ENCODE data around the gene ORM2. TPM values are rescaled to one million over a fixed set of nuclear protein-coding genes. Genes with fewer than 3 reads are reported as not detected.

Gene ORM2
- total RNA-seq, 1 experiment from 2014 or later = not detected

DNA sequence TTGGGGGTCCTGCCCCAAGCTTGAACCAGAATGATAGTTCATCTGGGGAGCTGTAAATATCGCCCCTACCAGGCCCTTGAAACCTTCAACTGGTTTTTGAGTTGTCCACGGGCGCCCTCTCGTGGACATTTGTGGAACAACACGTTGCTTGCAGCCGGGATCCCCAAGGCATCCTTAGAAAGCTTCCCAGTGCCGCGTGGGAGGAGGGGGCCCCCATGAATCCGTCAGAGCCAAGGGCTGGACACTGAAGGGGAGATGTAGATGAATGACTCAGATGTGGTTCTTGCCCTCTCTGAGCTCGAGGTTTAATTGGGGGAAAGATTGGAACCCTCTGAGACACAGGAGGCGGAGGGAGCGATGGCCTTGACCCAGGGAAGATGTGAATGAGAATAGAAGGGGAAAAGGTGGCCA, 38.6 kb upstream of the ORM2 start:
- DNase-seq (ENCODE audit: low spot score) = peak; percentile 84
- in situ Hi-C loops (cut with HindIII; ENCODE audit: low sequenced_read_pairs) = no loop called here

- in situ Hi-C loops (cut with HindIII; ENCODE audit: low sequenced_read_pairs) = no loop called here
- DNase-seq (ENCODE audit: low spot score) = no peak
Observed at GRCh38 chr9:114291886-114292590, 37.6 kb upstream of the ORM2 start.

DNA sequence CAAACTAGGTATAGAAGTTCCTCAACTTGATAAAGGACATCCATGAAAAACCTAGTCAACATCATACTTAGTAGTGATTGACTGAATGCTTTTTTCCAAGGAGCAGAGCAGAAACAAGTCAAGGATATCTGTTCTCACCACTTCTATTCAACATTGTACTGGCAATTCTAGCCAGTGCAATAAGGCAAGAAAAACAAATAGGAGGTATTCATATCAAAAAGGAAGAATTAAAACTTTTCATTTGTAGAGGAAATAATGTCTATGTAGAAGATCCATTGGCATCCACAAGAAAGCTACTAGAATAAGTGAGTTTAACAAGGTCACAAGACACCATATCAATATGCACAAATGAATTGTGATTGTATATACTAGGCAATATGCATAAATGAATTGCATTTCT, 35.0 kb upstream of the ORM2 start:
- DNase-seq (ENCODE audit: low spot score) = no peak
- in situ Hi-C loops (cut with HindIII; ENCODE audit: low sequenced_read_pairs) = no loop called here

DNA sequence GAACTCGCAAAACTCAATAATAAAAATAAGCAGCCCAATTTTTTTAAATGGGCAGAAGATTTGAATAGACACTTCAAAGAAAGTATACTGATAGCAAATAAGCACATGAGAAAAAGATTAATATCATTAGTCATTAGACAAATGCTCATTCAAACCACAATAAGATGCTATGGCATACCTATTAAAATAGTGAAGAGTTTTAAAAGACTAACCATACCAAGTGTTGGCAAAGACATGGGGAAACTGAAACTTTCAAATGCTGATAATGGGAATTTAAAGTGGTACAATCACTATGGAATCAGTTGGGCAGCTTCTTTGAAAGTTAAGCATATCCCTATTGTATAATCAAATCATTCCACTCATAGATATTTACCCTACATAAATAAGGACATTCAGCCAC, 33.3 kb upstream of the ORM2 start:
- in situ Hi-C loops (cut with HindIII; ENCODE audit: low sequenced_read_pairs) = no loop called here
- DNase-seq (ENCODE audit: low spot score) = no peak

DNA sequence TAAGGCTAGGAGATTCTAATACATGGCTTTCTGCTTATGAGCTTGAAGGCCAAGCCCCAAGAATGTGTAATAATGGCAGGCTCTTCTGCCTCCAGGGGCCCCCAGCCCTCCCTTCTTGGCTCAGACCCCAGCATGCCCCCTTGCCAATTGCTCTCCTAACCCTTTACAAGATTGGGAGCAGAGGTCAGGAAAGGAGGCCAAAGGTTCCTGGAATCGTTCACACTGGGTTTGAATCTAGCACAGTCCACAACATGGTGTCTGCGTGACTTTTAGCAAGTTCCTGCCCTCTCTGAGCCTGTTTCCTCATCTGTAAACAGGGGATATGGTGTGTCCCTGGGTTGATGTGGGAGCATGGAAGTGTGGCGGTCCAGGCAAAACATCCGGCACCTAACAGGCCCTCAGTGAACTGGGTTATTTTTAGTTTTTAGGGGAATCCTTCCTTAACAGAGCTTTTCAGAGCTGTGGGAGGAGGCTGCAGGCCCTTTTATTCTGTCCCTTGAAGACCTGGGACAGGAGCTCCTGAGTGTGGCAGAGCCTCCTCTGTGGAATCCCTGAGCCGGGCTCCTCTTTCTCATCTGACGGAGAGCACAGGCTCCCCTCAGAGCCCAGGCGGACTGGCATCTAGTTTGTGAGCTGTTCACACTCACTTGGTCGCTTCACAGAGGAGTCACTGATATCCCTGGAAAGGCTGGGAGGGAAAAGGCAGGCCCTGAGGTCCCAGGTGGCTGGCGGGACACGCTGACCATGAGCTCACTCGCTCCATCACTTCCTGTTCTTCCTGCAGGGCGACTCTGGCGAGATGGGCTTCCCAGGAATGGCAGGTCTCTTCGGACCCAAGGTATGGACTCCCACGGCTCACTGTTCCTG, 30.1 kb upstream of the ORM2 start:
- in situ Hi-C loops (cut with HindIII; ENCODE audit: low sequenced_read_pairs) = no loop called here
- no peak for DNase-seq (ENCODE audit: low spot score)

DNA sequence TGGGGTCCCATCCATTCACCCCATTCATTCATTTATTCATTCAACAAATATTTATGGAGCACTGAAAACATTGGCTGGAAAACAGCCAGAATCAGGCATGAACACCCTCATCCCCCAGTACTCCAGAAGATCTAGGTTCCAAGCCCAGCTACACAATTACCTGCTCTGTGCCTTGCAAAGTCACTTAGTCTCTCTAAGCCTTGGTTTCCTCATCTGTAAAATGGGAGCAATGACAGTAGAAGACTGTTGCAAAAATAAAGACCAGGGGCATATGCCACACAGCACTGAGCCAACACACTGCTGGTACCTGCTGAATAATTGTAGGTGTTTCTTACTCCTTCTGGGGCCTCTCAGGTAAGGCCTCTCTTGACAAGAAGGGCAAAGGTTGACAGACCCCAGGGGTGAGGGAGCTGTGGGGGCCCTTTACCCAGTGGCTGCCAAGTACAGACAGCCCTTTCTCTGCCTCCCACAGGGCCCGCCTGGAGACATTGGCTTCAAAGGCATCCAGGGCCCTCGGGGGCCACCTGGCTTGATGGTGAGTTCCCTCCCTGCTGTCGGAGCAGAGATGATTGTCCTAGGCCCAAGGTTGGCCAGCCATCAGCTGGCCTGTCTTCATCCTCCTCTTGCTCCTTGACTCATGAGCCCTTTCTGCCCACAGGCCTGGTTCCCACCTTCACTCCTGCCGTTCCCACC, 29.4 kb upstream of the ORM2 start:
- DNase-seq (ENCODE audit: low spot score) = no peak
- in situ Hi-C loops (cut with HindIII; ENCODE audit: low sequenced_read_pairs) = no loop called here

GRCh38 chr9:114300846-114301797, 28.5 kb upstream of the ORM2 start:
- in situ Hi-C loops (cut with HindIII; ENCODE audit: low sequenced_read_pairs) = no loop called here
- no peak for DNase-seq (ENCODE audit: low spot score)

DNA sequence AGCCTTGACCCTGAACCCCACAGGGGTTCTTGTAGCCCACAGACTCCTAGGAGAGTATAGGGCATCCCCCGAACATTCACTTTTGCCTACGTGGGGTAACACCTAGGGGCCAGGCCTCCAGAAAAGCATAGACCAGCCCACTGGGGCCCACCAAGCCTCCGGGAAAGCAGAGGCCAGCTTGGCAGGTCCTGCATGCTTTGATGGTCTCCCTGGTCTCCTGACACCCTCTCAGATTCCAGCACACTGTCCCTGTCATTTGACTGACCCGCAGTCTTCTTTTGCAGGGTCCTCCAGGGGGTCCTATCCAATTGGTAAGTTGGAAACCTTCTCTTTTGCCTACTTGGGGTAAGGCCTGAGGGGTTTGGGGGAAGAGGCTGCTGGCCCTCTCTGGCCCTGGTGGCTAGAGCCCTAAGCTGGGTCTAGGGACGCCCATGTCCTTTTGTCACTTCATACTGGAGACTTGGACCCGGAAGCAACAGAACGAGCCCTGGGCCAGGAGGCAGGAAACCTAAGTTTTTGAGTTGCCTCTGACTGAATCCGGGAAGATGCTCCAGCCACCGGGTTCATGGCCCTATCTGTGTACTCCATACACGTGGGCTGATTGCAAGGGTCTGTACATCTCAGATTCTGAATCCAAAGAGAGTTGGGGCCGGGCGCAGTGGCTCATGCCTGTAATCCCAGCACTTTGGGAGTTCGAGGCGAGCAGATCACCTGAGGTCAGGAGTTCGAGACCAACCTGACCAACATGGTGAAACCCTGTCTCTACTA, 27.7 kb upstream of the ORM2 start:
- in situ Hi-C loops (cut with HindIII; ENCODE audit: low sequenced_read_pairs) = no loop called here
- no peak for DNase-seq (ENCODE audit: low spot score)

DNA sequence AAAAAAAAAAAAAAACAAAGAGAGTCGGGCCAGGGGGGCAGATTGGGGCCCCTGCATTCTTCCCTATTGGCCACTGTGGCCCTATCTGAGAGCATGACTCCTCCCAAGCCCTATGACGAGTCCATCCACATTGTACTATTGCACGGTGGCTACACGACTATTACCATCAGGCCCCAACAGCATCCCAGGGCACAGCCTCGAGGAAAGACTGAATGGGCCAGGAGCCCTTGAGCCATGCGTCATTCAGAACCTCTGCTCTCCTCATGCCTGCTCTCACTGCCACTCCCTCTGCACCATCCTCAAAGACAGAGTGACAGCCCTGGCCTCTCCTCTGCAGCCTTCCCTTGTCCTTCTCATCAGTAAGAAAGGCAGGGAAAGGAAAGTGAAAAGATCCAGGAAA, 26.9 kb upstream of the ORM2 start:
- DNase-seq (ENCODE audit: low spot score) = no peak

DNA sequence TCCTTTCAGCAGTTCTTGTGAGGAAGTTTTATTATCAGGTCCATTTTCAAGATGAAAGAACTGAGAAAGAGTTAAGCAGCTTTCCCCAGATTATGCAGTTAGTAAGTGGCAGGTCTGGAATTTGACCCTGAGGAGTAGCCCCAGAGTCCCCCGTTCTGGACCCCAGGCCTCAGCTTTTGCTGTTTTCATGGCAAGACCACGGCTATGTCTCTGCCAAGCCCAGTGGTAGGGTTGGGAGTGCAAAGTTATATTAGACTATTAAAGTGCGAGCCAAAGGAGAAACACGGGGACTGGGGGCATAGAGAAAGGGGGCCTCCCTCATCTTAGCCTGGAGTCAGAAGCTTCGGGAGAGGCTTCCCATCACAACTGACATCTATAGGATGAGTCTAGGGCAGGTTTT, 26.1 kb upstream of the ORM2 start:
- DNase-seq (ENCODE audit: low spot score) = no peak
- in situ Hi-C loops (cut with HindIII; ENCODE audit: low sequenced_read_pairs) = no loop called here

More for the DNA sequence above, 26.9 kb upstream of the ORM2 start:
- in situ Hi-C loops (cut with HindIII; ENCODE audit: low sequenced_read_pairs) = no loop called here

DNA sequence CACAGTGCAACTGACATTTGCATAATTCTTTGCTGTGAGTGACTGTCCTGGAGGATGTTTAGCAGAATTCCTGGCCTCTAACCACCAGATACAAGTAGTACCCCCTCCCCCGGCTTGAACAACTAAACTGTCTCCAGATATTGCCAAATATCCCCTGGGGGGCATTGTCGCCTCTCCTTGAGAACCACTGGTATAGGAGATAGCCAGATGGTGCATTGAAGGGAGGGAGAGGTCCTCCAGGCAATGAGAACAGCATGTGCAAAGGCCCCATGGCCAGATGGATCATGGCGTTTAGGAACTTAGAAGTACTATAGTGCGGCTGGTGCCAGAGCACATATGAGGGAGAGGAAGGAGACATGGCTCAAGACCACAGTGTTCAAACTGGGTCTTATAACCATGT, 25.7 kb upstream of the ORM2 start:
- in situ Hi-C loops (cut with HindIII; ENCODE audit: low sequenced_read_pairs) = no loop called here
- no peak for DNase-seq (ENCODE audit: low spot score)

- DNase-seq (ENCODE audit: low spot score) = no peak
Observed at GRCh38 chr9:114304416-114305188, 25.1 kb upstream of the ORM2 start.

GRCh38 chr9:114307899-114308267, 21.8 kb upstream of the ORM2 start:
- DNase-seq (ENCODE audit: low spot score) = no peak

More at GRCh38 chr9:114304416-114305188, 25.1 kb upstream of the ORM2 start:
- in situ Hi-C loops (cut with HindIII; ENCODE audit: low sequenced_read_pairs) = no loop called here

GRCh38 chr9:114308361-114308950, 21.2 kb upstream of the ORM2 start:
- in situ Hi-C loops (cut with HindIII; ENCODE audit: low sequenced_read_pairs) = no loop called here
- no peak for DNase-seq (ENCODE audit: low spot score)

More at GRCh38 chr9:114307899-114308267, 21.8 kb upstream of the ORM2 start:
- in situ Hi-C loops (cut with HindIII; ENCODE audit: low sequenced_read_pairs) = no loop called here

DNA sequence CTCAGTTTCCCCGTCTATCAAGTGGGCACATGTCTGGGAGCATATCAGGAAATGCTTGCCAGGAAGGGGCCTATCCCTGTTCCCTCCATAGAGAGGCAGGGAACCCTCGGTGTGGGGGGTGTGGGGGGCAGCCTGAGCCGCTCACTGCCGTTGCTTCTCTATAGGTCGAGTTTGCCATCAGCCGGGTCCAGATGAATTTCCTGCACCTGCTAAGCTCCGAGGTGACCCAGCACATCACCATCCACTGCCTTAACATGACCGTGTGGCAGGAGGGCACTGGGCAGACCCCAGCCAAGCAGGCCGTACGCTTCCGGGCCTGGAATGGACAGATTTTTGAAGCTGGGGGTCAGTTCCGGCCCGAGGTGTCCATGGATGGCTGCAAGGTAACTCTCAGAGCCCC, 20.6 kb upstream of the ORM2 start:
- in situ Hi-C loops (cut with HindIII; ENCODE audit: low sequenced_read_pairs) = no loop called here
- DNase-seq (ENCODE audit: low spot score) = no peak

DNA sequence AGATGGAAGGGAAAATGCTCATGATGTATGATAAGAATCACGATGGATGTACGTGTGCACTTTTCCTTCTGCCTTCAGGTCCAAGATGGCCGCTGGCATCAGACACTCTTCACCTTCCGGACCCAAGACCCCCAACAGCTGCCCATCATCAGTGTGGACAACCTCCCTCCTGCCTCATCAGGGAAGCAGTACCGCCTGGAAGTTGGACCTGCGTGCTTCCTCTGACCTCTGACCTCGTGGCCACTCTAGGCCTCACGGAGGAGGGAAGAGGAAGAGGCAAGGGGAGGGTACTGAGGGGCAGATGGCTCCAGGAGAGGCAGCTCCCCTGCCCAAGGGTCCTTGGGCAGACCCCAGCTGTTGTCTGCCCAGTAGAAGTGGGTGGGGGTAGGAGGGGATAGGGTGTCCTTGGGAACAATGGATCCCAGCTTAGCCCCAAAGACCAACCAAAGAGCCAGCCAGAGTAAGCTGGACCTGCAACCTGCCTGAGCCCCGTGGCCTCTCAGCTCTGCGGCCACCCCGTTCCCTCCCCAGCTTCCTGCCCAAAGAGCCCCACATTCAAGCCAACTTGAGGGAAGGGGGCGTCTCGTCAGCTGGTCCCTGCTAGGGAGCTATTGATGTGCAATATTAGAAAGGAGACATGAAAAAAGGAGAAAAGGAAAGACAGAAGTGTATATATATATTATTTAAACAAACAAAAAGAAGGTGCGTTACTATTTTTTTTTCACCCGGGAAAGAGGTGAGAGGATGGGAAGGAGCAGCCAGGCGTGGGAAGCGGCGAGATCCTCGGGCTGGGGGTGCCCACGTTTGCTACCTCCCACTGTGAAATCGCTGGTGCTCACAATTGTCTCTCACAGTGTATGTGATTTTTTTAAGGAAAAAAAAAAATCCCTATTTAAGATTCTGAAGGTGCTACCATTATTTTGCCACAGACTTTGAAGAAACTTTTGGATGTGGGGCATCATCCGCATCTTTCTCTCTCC, 18.9 kb upstream of the ORM2 start:
- no peak for DNase-seq (ENCODE audit: low spot score)
- in situ Hi-C loops (cut with HindIII; ENCODE audit: low sequenced_read_pairs) = no loop called here

All from G401 (cell line).